Neural cell (in vitro differentiated cells): ENCODE measurements around the gene TBC1D9. TPM values are rescaled to one million over a fixed set of nuclear protein-coding genes. Genes with fewer than 3 reads are reported as not detected.

ENCODE experiments used
- H2AFZ ChIP-seq: fragments of 200-600, 300-800 bp; sonication (generic), shearing (Covaris generic); 2 replicates; pipeline ENCODE4 v1.6.0; 2014; ENCODE audit warnings: low read depth, mild to moderate bottlenecking, antibody characterized with exemption, low read length, moderate library complexity
- H3F3A ChIP-seq: fragments of 200-600 bp; shearing (Covaris generic); 2 replicates; pipeline ENCODE4 v1.6.1; 2016; ENCODE audit warnings: mild to moderate bottlenecking, moderate library complexity, mixed read lengths, antibody characterized with exemption, low read length; ENCODE audit not compliant: insufficient read depth, poor library complexity, severe bottlenecking
- H3K27ac ChIP-seq: fragments of 200-600, 300-800 bp; sonication (generic), shearing (Covaris generic); 2 replicates; pipeline ENCODE4 v1.5.1; 2014; ENCODE audit warnings: mild to moderate bottlenecking, low read length, moderate library complexity
- H3K27me3 ChIP-seq: fragments of 300-800, 200-600 bp; sonication (generic), shearing (Covaris generic); 2 replicates; pipeline ENCODE4 v1.6.0; 2014; ENCODE audit warnings: mild to moderate bottlenecking, low read depth, low read length, moderate library complexity; ENCODE audit not compliant: insufficient read depth
- H3K36me3 ChIP-seq: fragments of 300-800, 200-600 bp; sonication (generic), shearing (Covaris generic); 2 replicates; pipeline ENCODE4 v1.5.1; 2014; ENCODE audit warnings: mild to moderate bottlenecking, antibody characterized with exemption, low read length, moderate library complexity; ENCODE audit not compliant: insufficient read depth
- H3K4me2 ChIP-seq: fragments of 300-800, 200-600 bp; sonication (generic), shearing (Covaris generic); 2 replicates; pipeline ENCODE4 v1.6.0; 2014; ENCODE audit warnings: mild to moderate bottlenecking, low read length
- H3K4me3 ChIP-seq: fragments of 300-800, 200-600 bp; sonication (generic), shearing (Covaris generic); 2 replicates; pipeline ENCODE4 v1.5.1; 2014; ENCODE audit warnings: mild to moderate bottlenecking, low read length, moderate library complexity
- H3K79me2 ChIP-seq: fragments of 200-600 bp; shearing (Covaris generic); replicated peaks from 2 replicates; pipeline ENCODE4 v1.6.0; 2014; ENCODE audit warnings: mild to moderate bottlenecking, low read length, moderate library complexity; ENCODE audit not compliant: insufficient read depth
- H3K9ac ChIP-seq: fragments of 300-800, 200-600 bp; sonication (generic), shearing (Covaris generic); 2 replicates; pipeline ENCODE4 v1.6.1; 2016; ENCODE audit warnings: mild to moderate bottlenecking, low read length, mixed read lengths
- H3K9me2 ChIP-seq: fragments of 200-600 bp; shearing (Covaris generic); 2 replicates; pipeline ENCODE4 v1.6.1; 2016; ENCODE audit warnings: mild to moderate bottlenecking, low read length, mixed read lengths; ENCODE audit not compliant: insufficient read depth
- H3K9me3 ChIP-seq: fragments of 200-600, 300-800 bp; sonication (generic), shearing (Covaris generic); 2 replicates; pipeline ENCODE4 v1.6.1; 2016; ENCODE audit warnings: mild to moderate bottlenecking, mixed run types, low read length, moderate library complexity, mixed read lengths
- H4K20me1 ChIP-seq: fragments of 200-600 bp; shearing (Covaris generic); 2 replicates; pipeline ENCODE4 v1.6.1; 2016; ENCODE audit warnings: mild to moderate bottlenecking, mixed run types; ENCODE audit not compliant: insufficient read depth
- EP300 ChIP-seq: fragments of 450-650 bp; conservative IDR thresholded peaks from 2 replicates; pipeline ENCODE4 v1.6.1; 2014; ENCODE audit warnings: antibody characterized with exemption, mild to moderate bottlenecking, moderate library complexity; ENCODE audit not compliant: poor library complexity, severe bottlenecking
- MXI1 ChIP-seq: fragments of 450-650 bp; conservative IDR thresholded peaks from 2 replicates; pipeline ENCODE4 v1.6.1; 2014; ENCODE audit warnings: antibody characterized with exemption, mild to moderate bottlenecking; ENCODE audit not compliant: poor library complexity, severe bottlenecking
- POLR2AphosphoS5 ChIP-seq: IDR thresholded peaks from 2 replicates; pipeline ENCODE4 v1.6.1; 2012
- RAD21 ChIP-seq: fragments of 450-650 bp; conservative IDR thresholded peaks from 2 replicates; pipeline ENCODE4 v1.6.1; 2014; ENCODE audit warnings: antibody characterized with exemption, mild to moderate bottlenecking, moderate library complexity
- SMC3 ChIP-seq: fragments of 450-650 bp; conservative IDR thresholded peaks from 2 replicates; pipeline ENCODE4 v1.6.1; 2014; ENCODE audit warnings: antibody characterized with exemption, mild to moderate bottlenecking, moderate library complexity; ENCODE audit not compliant: poor library complexity
- TAF1 ChIP-seq: IDR thresholded peaks from 2 replicates; pipeline ENCODE4 v1.6.1; 2012; ENCODE audit warnings: low read depth
- polyA plus RNA-seq: library from polyadenylated mRNA; depleted of rRNA; stranded (reverse); fragments of >200 nt; gene quantifications from 2 replicates; pipeline ENCODE4 v1.2.3, GENCODE V29; 2014
- TF ChIP-seq, protein P1 (sequence below): fragments of 450-650 bp; IDR thresholded peaks from 2 replicates; pipeline ENCODE4 v1.5.1; 2014; ENCODE audit warnings: antibody characterized with exemption, mild to moderate bottlenecking, moderate library complexity; ENCODE audit not compliant: poor library complexity, severe bottlenecking

The TBC1D9 gene
- polyA plus RNA-seq, 1 donor from 2014 or later: 42.8 TPM

DNA sequence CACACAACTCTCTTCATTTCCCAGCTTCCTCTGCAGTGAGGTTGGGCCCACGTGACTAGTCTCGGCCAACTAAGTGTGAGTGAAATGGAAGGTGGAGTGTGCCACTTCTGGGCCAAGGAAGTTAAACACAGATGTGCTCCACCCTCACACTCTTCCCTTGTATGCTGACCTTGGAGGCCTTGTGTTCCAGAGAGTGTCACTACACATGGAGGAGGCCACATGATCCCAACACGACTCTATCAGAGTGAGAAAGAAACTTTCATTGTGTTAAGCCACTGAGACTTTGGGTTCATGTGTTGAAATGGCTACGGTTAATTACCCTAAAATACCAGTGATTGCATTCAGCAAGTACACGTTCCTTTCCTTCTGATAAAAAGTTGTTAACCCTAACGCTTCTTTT lies 55.1 kb downstream of the TBC1D9 start:
- no peak overlapping the region for H3K9ac ChIP-seq
- no peak overlapping the region for H3K4me3 ChIP-seq
- H3K9me2 ChIP-seq: no peaks in the 10 kb centered on the region
- H3K27me3 ChIP-seq: no peaks in the 10 kb centered on the region
- H3K4me2 ChIP-seq: no peak overlapping the region
- no peak for TF ChIP-seq SMC3
- no peaks in the 10 kb centered on the region for H3K9me3 ChIP-seq
- peaks cover 8% of the 10 kb centered on the region for H3K36me3 ChIP-seq
- H3K27ac ChIP-seq: no peak overlapping the region
- H4K20me1 ChIP-seq: no peaks in the 10 kb centered on the region
- H2AFZ ChIP-seq: no peak overlapping the region
- peaks cover 30% of the 10 kb centered on the region for H3K79me2 ChIP-seq
- no peaks in the 10 kb centered on the region for H3F3A ChIP-seq

DNA sequence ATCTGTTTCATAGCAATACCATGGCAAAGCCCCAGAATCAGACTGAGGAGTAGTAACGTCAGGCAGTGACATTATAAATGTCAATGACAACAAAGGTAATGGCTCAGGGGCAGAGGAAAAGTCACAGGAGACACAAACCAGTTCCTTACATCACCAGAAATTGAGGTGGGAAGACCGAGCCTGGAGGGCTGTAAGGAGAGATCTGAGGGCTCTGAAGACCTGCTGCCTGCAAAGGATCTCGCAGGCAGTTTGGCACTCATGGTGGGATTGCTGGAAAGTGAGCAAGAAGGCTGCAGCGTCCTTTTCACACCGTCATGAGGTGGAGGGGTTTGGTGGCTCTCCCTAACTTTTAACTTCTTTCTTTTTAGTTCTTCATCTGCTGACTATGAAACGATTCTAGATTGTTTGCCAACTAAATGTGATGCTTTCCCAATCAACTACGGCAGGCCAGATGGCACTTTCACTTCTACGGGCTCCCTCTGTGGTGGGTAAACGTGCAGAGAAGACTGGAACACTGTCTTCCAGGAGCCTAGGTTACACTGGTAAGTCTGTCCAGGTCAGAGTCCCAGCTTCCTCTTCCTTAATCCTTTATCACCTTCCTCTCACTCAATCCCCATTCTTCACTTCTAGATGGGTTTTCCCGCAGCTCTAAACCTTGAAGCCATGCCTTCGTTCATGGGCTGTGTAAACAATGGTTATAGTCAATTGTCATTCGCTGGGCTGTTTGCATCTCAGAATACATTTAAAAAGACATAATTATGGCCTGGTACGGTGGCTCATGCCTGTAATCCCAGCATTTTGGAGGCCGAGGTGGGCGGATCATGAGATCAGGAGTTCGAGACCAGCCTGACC lies 58.2 kb downstream of the TBC1D9 start:
- no peaks in the 10 kb centered on the region for H3K9me3 ChIP-seq
- H3K4me3 ChIP-seq: no peak overlapping the region
- H4K20me1 ChIP-seq: no peaks in the 10 kb centered on the region
- peaks cover 8% of the 10 kb centered on the region for H3K36me3 ChIP-seq
- no peak overlapping the region for H3K27ac ChIP-seq
- H3K27me3 ChIP-seq: no peaks in the 10 kb centered on the region
- no peaks in the 10 kb centered on the region for H3K9me2 ChIP-seq
- peaks cover 16% of the 10 kb centered on the region for H3K79me2 ChIP-seq
- no peak overlapping the region for H3K9ac ChIP-seq
- H3K4me2 ChIP-seq: no peak overlapping the region
- H2AFZ ChIP-seq: no peak overlapping the region
- H3F3A ChIP-seq: no peaks in the 10 kb centered on the region
- TF ChIP-seq RAD21: no peak
- TF ChIP-seq POLR2AphosphoS5: no peak
- no peak for TF ChIP-seq EP300
- TF ChIP-seq MXI1: no peak

DNA sequence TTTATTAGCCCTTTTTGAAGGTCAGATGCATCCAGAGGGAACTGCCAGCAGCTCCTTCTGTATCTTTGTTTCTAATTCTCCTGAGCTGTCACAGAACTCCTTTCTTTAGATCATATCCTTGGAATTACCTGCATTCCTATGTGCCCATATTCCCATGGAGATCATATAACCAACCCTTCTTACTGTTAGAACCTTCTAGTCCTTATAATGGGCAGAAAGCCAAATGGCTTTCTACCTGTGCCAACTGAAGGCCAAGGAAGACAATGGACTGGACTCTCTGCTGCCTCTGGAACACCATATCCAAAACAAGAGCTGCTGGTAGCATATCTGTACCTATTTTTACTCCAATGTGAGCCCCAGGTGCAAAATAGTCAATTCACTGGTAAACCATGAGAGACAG lies 60.7 kb downstream of the TBC1D9 start:
- no peaks in the 10 kb centered on the region for H3F3A ChIP-seq
- no peaks in the 10 kb centered on the region for H3K9me3 ChIP-seq
- H4K20me1 ChIP-seq: no peaks in the 10 kb centered on the region
- TF ChIP-seq TAF1 (no peak), POLR2AphosphoS5 (no peak), MXI1 (no peak), SMC3 (no peak), EP300 (no peak)
- TF ChIP-seq, protein P1, sequence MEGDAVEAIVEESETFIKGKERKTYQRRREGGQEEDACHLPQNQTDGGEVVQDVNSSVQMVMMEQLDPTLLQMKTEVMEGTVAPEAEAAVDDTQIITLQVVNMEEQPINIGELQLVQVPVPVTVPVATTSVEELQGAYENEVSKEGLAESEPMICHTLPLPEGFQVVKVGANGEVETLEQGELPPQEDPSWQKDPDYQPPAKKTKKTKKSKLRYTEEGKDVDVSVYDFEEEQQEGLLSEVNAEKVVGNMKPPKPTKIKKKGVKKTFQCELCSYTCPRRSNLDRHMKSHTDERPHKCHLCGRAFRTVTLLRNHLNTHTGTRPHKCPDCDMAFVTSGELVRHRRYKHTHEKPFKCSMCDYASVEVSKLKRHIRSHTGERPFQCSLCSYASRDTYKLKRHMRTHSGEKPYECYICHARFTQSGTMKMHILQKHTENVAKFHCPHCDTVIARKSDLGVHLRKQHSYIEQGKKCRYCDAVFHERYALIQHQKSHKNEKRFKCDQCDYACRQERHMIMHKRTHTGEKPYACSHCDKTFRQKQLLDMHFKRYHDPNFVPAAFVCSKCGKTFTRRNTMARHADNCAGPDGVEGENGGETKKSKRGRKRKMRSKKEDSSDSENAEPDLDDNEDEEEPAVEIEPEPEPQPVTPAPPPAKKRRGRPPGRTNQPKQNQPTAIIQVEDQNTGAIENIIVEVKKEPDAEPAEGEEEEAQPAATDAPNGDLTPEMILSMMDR: no peak
- no peak overlapping the region for H2AFZ ChIP-seq
- H3K79me2 ChIP-seq: peaks cover 15% of the 10 kb centered on the region
- no peak overlapping the region for H3K27ac ChIP-seq
- H3K4me3 ChIP-seq: no peak overlapping the region
- H3K9me2 ChIP-seq: no peaks in the 10 kb centered on the region
- H3K27me3 ChIP-seq: no peaks in the 10 kb centered on the region
- peaks cover 8% of the 10 kb centered on the region for H3K36me3 ChIP-seq
- no peak overlapping the region for H3K4me2 ChIP-seq
- H3K9ac ChIP-seq: no peak overlapping the region
